Activated CD4-positive, alpha-beta memory T cell treated with anti-CD3 and anti-CD28 coated beads, Interleukin-2, amount 10 ng/mL, durations not matched to agents 7 days and 5 days (primary cell): Measurements from ENCODE around the gene FAAH. TPM values are rescaled to one million over a fixed set of nuclear protein-coding genes. Genes with fewer than 3 reads are reported as not detected.

Source experiments
- CTCF ChIA-PET: fragments of 350-600 bp; sonication (Branson Sonifier 250); formaldehyde crosslinking; loops from one replicate; lab custom pipeline; 2021; ENCODE audit warnings: antibody characterized with exemption, inconsistent platforms; lab: Charles Lee
- POLR2A ChIA-PET: fragments of 350-600 bp; sonication (Branson Sonifier 250); formaldehyde crosslinking; loops from one replicate; lab custom pipeline; 2021; ENCODE audit warnings: antibody characterized with exemption; lab: Charles Lee
- DNase-seq: peaks from one replicate; pipeline ENCODE4 v3.0.0-alpha.2; 2020
- H3K27ac Mint-ChIP-seq: one replicate; pipeline ENCODE4 v1.8.0; 2021; ENCODE audit warnings: mild to moderate bottlenecking, mixed read lengths
- H3K27me3 Mint-ChIP-seq: one replicate; pipeline ENCODE4 v1.8.0; 2021; ENCODE audit warnings: mixed read lengths
- H3K36me3 Mint-ChIP-seq: one replicate; pipeline ENCODE4 v1.8.0; 2021; ENCODE audit warnings: low read depth, mixed read lengths
- H3K4me1 Mint-ChIP-seq: one replicate; pipeline ENCODE4 v1.8.0; 2021; ENCODE audit warnings: mixed read lengths
- H3K4me3 Mint-ChIP-seq: one replicate; pipeline ENCODE4 v1.8.0; 2021; ENCODE audit warnings: mild to moderate bottlenecking, mixed read lengths
- H3K9me3 Mint-ChIP-seq: one replicate; pipeline ENCODE4 v1.8.0; 2021; ENCODE audit warnings: mixed read lengths
- total RNA-seq, 2 experiments: library from RNA; stranded (reverse); gene quantifications; one replicate each; pipeline ENCODE4 v1.2.3, GENCODE V29; 2021

The FAAH gene
- total RNA-seq, 2 experiments from 2014 or later = 4.0 to 4.3 TPM

DNA sequence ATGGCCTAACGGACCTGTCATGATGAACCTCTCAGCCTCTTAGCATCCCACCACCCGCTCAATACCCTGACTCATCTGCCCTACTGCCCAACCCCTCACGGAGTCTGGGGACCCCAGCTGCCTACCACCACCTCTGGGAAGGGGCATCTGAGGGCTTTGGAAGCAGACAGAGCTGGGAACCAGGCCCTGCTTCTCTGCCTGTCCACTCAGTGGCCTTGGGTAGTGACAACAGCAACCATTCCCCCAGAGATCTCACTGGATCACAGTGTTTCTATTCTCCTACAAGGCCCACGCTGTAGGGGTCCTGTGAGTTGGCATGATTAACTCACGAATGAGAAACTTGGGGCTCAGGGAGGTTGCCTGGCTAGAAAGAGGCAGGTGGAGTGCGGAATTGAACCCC lies 63.1 kb downstream of the FAAH start:
- ChIA-PET POLR2A (no interaction called here), CTCF (interaction anchor here (2.2 kb wide), 1 partner anchor 10 kb away, joined by 8 read pairs; no protein-coding TSS in a partner anchor)
- H3K9me3 Mint-ChIP-seq = no peaks in the 10 kb centered on the region
- peaks cover 48% of the 10 kb centered on the region for H3K27me3 Mint-ChIP-seq
- no peak overlapping the region for H3K4me3 Mint-ChIP-seq
- no peaks in the 10 kb centered on the region for H3K36me3 Mint-ChIP-seq
- no peaks in the 10 kb centered on the region for H3K4me1 Mint-ChIP-seq
- H3K27ac Mint-ChIP-seq = no peak overlapping the region
- DNase-seq = no peak

- no peak overlapping the region for H3K4me3 Mint-ChIP-seq
- H3K4me1 Mint-ChIP-seq = no peaks in the 10 kb centered on the region
- CTCF ChIA-PET = interaction anchor here (0.6 to 2.2 kb wide), 3 partner anchors 11 to 246 kb away, joined by 3 to 8 read pairs (median 5); no protein-coding TSS in a partner anchor
- no peak for DNase-seq
- no peaks in the 10 kb centered on the region for H3K9me3 Mint-ChIP-seq
- H3K27ac Mint-ChIP-seq = no peak overlapping the region
- peaks cover 46% of the 10 kb centered on the region for H3K27me3 Mint-ChIP-seq
- POLR2A ChIA-PET = no interaction called here
- H3K36me3 Mint-ChIP-seq = no peaks in the 10 kb centered on the region
Observed at GRCh38 chr1:46458190-46458589, 64.1 kb downstream of the FAAH start.

DNA sequence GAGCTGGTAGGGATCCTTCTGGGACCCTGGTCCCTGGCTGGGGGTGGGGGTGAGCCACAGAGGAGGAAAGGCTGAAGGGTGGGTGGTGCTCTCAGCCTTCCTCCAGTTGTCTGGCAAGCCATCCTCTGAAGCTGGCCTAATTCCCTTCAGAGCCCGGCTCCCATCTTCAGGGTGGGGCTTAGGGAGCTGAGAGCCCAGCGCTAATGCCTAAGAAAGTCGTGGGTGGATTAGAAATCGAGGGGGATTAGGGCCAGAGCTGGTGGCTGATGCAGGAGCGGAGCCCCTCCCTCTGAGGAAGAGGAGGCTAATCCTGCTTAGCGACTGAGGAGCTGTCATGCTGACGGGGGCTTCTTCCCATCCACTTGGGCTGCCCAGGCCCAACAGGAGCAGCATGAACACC lies 64.7 kb downstream of the FAAH start:
- Mint-ChIP-seq H3K27ac (no peak overlapping the region), H3K9me3 (no peaks in the 10 kb centered on the region), H3K4me3 (no peak overlapping the region), H3K4me1 (no peaks in the 10 kb centered on the region), H3K27me3 (peaks cover 45% of the 10 kb centered on the region), H3K36me3 (no peaks in the 10 kb centered on the region)
- ChIA-PET POLR2A (no interaction called here), CTCF (interaction anchor here (1.2 to 2.2 kb wide), 2 partner anchors 12 to 17 kb away, joined by 5 to 8 read pairs; no protein-coding TSS in a partner anchor)
- DNase-seq = no peak

- H3K27me3 Mint-ChIP-seq = peaks cover 48% of the 10 kb centered on the region
- H3K9me3 Mint-ChIP-seq = no peaks in the 10 kb centered on the region
- ChIA-PET CTCF (interaction anchor here (1.0 to 2.2 kb wide), 3 partner anchors 12 to 17 kb away, joined by 3 to 8 read pairs (median 5); no protein-coding TSS in a partner anchor), POLR2A (no interaction called here)
- no peaks in the 10 kb centered on the region for H3K36me3 Mint-ChIP-seq
- no peaks in the 10 kb centered on the region for H3K4me1 Mint-ChIP-seq
- H3K27ac Mint-ChIP-seq = no peak overlapping the region
- no peak for DNase-seq
- H3K4me3 Mint-ChIP-seq = no peak overlapping the region
Observed at GRCh38 chr1:46459315-46459714, 65.2 kb downstream of the FAAH start.

DNA sequence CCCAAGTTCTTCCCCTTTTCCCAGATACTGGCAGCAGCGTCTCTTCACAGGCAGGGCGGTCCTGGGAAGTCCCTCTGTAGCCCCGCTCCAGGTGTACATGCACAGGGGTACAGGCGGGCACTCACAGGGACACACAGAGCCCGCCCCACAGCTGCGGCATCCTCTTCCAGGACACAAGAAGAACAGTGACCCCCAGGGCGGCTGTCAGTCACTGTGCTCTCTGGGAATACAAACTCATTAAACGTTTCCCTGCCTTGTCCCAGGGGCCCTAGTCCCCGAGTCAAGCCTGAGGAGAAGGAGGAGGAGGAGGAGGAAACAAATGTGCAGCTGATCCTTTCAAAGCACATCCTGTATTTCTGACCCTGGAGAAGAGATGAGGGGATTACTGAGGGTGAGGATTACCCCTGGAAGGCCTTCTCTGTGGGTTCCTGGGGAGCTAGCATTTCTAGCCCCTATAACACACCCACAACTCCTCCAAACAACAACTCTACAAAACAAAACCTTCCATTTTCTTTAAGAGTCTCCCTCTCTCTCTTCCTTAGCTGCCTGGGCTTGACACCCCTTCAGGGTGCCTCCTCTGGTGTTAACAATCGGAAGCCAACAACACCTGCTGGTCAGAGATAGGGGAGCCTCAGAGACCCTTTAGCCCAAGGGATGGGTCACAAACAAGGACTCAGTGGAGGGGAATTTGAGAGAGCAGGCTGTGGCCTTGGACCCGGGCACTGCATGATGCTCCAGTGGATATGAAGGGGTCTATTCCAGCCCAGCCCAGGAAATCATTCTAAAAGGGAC lies 67.1 kb downstream of the FAAH start:
- ChIA-PET POLR2A (no interaction called here), CTCF (no interaction called here)
- Mint-ChIP-seq H3K27me3 (peaks cover 54% of the 10 kb centered on the region), H3K36me3 (no peaks in the 10 kb centered on the region), H3K27ac (no peak overlapping the region), H3K4me1 (peaks cover 3% of the 10 kb centered on the region), H3K9me3 (no peaks in the 10 kb centered on the region), H3K4me3 (no peak overlapping the region)
- no peak for DNase-seq

DNA sequence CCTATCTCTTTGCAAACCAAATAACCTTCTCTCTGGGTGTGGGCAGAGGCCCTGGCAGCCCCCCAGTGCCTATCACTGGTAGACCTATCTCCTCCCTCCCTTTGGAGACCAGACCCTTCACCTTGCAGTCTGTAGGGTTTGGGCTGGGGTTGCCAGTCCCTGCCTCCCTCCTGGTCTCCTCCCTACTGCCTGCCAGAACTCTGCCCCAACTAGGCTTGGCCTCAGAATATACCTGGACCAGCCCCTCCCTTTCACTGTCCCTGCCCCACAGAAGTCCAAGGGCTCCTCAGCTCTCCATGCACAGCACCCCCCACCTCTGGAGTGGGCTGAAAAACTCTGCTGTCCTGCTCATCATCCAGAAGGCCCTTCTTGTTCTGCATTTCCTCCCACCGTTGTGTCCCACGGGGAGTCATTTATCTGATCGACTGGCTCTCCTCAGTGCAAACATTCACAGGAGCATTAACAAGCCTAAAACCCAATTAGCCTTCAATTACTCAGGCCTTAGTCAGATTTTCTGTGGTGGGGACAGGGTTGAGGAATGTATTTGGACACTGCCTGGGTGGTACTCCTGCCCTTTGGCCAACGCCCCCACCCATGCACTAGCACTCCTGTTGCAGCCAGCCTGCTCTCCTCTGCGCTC lies 67.8 kb downstream of the FAAH start:
- H3K36me3 Mint-ChIP-seq = no peaks in the 10 kb centered on the region
- no peaks in the 10 kb centered on the region for H3K9me3 Mint-ChIP-seq
- POLR2A ChIA-PET = no interaction called here
- no peak for DNase-seq
- no peak overlapping the region for H3K4me3 Mint-ChIP-seq
- H3K27me3 Mint-ChIP-seq = peaks cover 56% of the 10 kb centered on the region
- H3K27ac Mint-ChIP-seq = no peak overlapping the region
- CTCF ChIA-PET = no interaction called here
- H3K4me1 Mint-ChIP-seq = peaks cover 5% of the 10 kb centered on the region

Other genes with a start within 250 kb of the FAAH start
- gene TSPAN1, start 219.2 kb upstream of the FAAH start, total RNA-seq = not detected
- gene P3R3URF, start 217.8 kb upstream of the FAAH start, total RNA-seq = not detected
- 10 to 100 TPM; 27.4 to 28.5 TPM for gene POMGNT1, start 195.9 kb upstream of the FAAH start, total RNA-seq
- under 1 TPM; 0.15 to 0.20 TPM for gene LURAP1, start 191.0 kb upstream of the FAAH start, total RNA-seq
- 10 to 100 TPM; 43.9 to 44.0 TPM for gene RAD54L, start 146.6 kb upstream of the FAAH start, total RNA-seq
- gene LRRC41, start 90.7 kb upstream of the FAAH start, total RNA-seq = 10 to 100 TPM; 40.3 to 41.7 TPM
- 100 to 1,000 TPM; 266 to 274 TPM for gene UQCRH, start 90.6 kb upstream of the FAAH start, total RNA-seq
- 10 to 100 TPM; 21.0 to 21.4 TPM for gene NSUN4, start 53.5 kb upstream of the FAAH start, total RNA-seq
- under 1 TPM; 0.30 to 0.38 TPM for gene DMBX1, start 95.5 kb downstream of the FAAH start, total RNA-seq
- gene KNCN, start 157.3 kb downstream of the FAAH start, total RNA-seq = not detected
- 10 to 100 TPM; 81.5 to 83.7 TPM for gene MKNK1, start 210.0 kb downstream of the FAAH start, total RNA-seq
- 10 to 100 TPM; 23.2 to 23.8 TPM for gene MOB3C, start 222.5 kb downstream of the FAAH start, total RNA-seq